HL-60 (cell line): Measurements from ENCODE around the gene KNL1.
"Not testable (repeated sequence)": the region's sequence is repeated elsewhere in the genome, so short reads cannot be mapped to it uniquely, and the experiment has no call there.

Experiments used
- GABPA ChIP-seq: IDR thresholded peaks from 2 replicates; pipeline ENCODE4 v1.6.1; 2012; ENCODE audit warnings: low read depth
- POLR2AphosphoS5 ChIP-seq: IDR thresholded peaks from 2 replicates; pipeline ENCODE4 v1.6.1; 2012; ENCODE audit warnings: low read depth
- TF ChIP-seq, protein P1 (sequence below): IDR thresholded peaks from one replicate; pipeline ENCODE4 v1.5.1; 2011; ENCODE audit warnings: low read length, control low read depth, inconsistent platforms; ENCODE audit not compliant: insufficient read depth

- TF ChIP-seq, protein P1, sequence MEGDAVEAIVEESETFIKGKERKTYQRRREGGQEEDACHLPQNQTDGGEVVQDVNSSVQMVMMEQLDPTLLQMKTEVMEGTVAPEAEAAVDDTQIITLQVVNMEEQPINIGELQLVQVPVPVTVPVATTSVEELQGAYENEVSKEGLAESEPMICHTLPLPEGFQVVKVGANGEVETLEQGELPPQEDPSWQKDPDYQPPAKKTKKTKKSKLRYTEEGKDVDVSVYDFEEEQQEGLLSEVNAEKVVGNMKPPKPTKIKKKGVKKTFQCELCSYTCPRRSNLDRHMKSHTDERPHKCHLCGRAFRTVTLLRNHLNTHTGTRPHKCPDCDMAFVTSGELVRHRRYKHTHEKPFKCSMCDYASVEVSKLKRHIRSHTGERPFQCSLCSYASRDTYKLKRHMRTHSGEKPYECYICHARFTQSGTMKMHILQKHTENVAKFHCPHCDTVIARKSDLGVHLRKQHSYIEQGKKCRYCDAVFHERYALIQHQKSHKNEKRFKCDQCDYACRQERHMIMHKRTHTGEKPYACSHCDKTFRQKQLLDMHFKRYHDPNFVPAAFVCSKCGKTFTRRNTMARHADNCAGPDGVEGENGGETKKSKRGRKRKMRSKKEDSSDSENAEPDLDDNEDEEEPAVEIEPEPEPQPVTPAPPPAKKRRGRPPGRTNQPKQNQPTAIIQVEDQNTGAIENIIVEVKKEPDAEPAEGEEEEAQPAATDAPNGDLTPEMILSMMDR, result not testable (repeated sequence)
- TF ChIP-seq GABPA, POLR2AphosphoS5: not testable (repeated sequence)
These were observed 82.2 kb downstream of the KNL1 start for GRCh38 chr15:40676290-40676689.
